SK-N-SH treated with all-trans-retinoic acid at 6 μM for 48 hours (cell line): ENCODE measurements around the gene KHSRP.

Experiments
- ATAC-seq: fragments of 200-7000 bp; cut with Tn5 transposase; 3 replicates; pipeline ENCODE4 v1.9.1; 2020; ENCODE audit warnings: mild to moderate bottlenecking, moderate library complexity
- ARNTL ChIP-seq: fragments of 450-650 bp; formaldehyde crosslinking; IDR thresholded peaks from 2 replicates; pipeline ENCODE4 v1.5.0; 2020; ENCODE audit warnings: low read depth, mild to moderate bottlenecking, moderate library complexity, borderline replicate concordance
- BACH2 ChIP-seq: fragments of 250-450 bp; sonication (Bioruptor Pico); IDR thresholded peaks from 2 replicates; pipeline ENCODE4 v1.9.0; 2021; ENCODE audit warnings: mild to moderate bottlenecking, borderline replicate concordance
- CSDC2 ChIP-seq: fragments of 250-450 bp; sonication (Bioruptor Pico); IDR thresholded peaks from 2 replicates; pipeline ENCODE4 v1.5.0; 2020; ENCODE audit warnings: mild to moderate bottlenecking, moderate library complexity
- CSRNP3 ChIP-seq: fragments of 250-450 bp; sonication (Bioruptor Pico); IDR thresholded peaks from 2 replicates; pipeline ENCODE4 v1.5.1; 2021; ENCODE audit warnings: mild to moderate bottlenecking, moderate library complexity
- ESRRG ChIP-seq: fragments of 250-450 bp; sonication (Bioruptor Pico); IDR thresholded peaks from 2 replicates; pipeline ENCODE4 v1.6.1; 2021; ENCODE audit warnings: mild to moderate bottlenecking
- ISL1 ChIP-seq: fragments of 250-450 bp; sonication (Bioruptor Pico); IDR thresholded peaks from 2 replicates; pipeline ENCODE4 v2.1.2; 2022; ENCODE audit warnings: mild to moderate bottlenecking, moderate library complexity
- PATZ1 ChIP-seq: fragments of 250-450 bp; sonication (Bioruptor Pico); IDR thresholded peaks from 2 replicates; pipeline ENCODE4 v1.8.0; 2020; ENCODE audit warnings: mild to moderate bottlenecking, moderate library complexity, borderline replicate concordance
- POU6F1 ChIP-seq: fragments of 250-450 bp; sonication (Bioruptor Pico); IDR thresholded peaks from 2 replicates; pipeline ENCODE4 v1.8.0; 2021; ENCODE audit warnings: low read depth, mild to moderate bottlenecking, moderate library complexity, borderline replicate concordance
- SNAI2 ChIP-seq: fragments of 250-450 bp; sonication (Bioruptor Pico); IDR thresholded peaks from 2 replicates; pipeline ENCODE4 v1.5.0; 2020; ENCODE audit warnings: mild to moderate bottlenecking, moderate library complexity
- TCF4 ChIP-seq: fragments of 250-450 bp; sonication (Bioruptor Pico); IDR thresholded peaks from 2 replicates; pipeline ENCODE4 v1.8.0; 2021; ENCODE audit warnings: mild to moderate bottlenecking, moderate library complexity, borderline replicate concordance
- TOX ChIP-seq: fragments of 250-450 bp; sonication (Bioruptor Pico); IDR thresholded peaks from 2 replicates; pipeline ENCODE4 v1.8.0; 2021; ENCODE audit warnings: mild to moderate bottlenecking, moderate library complexity, borderline replicate concordance
- ZC3H10 ChIP-seq: fragments of 250-450 bp; sonication (Bioruptor Pico); IDR thresholded peaks from 2 replicates; pipeline ENCODE4 v1.5.1; 2021; ENCODE audit warnings: mild to moderate bottlenecking, moderate library complexity
- ZFP3 ChIP-seq: fragments of 250-450 bp; sonication (Bioruptor Pico); IDR thresholded peaks from 2 replicates; pipeline ENCODE4 v1.5.0; 2020; ENCODE audit warnings: mild to moderate bottlenecking, moderate library complexity
- ZFP30 ChIP-seq: fragments of 450-650 bp; formaldehyde crosslinking; IDR thresholded peaks from 2 replicates; pipeline ENCODE4 v1.5.0; 2022; ENCODE audit warnings: mild to moderate bottlenecking, moderate library complexity
- ZNF565 ChIP-seq: fragments of 450-650 bp; formaldehyde crosslinking; conservative IDR thresholded peaks from 2 replicates; pipeline ENCODE4 v1.5.0; 2020; ENCODE audit warnings: low read depth, mild to moderate bottlenecking, moderate library complexity
- ZNF70 ChIP-seq: fragments of 450-650 bp; formaldehyde crosslinking; IDR thresholded peaks from 2 replicates; pipeline ENCODE4 v1.5.0; 2020; ENCODE audit warnings: mild to moderate bottlenecking, moderate library complexity
- ZNF8 ChIP-seq: fragments of 450-650 bp; formaldehyde crosslinking; IDR thresholded peaks from 2 replicates; pipeline ENCODE4 v1.5.0; 2020; ENCODE audit warnings: mild to moderate bottlenecking, moderate library complexity
- TF ChIP-seq, protein P1 (sequence below): fragments of 250-450 bp; sonication (Bioruptor Pico); IDR thresholded peaks from 2 replicates; pipeline ENCODE4 v1.5.0; 2020; ENCODE audit warnings: mild to moderate bottlenecking, moderate library complexity
- TF ChIP-seq, protein P2 (sequence below): fragments of 250-450 bp; sonication (Bioruptor Pico); IDR thresholded peaks from 2 replicates; pipeline ENCODE4 v1.5.1; 2020; ENCODE audit warnings: low read depth, mild to moderate bottlenecking, moderate library complexity

The KHSRP gene

GRCh38 chr19:6427131-6427530, 2.5 kb upstream of the KHSRP start:
- no peak for ATAC-seq

GRCh38 chr19:6425732-6426620, 1.4 kb upstream of the KHSRP start:
- no peak for ATAC-seq
- no peak for TF ChIP-seq TOX (CRISPR knock-in tag)
- no peak for TF ChIP-seq ESRRG (CRISPR knock-in tag)
- no peak for TF ChIP-seq CSRNP3 (CRISPR knock-in tag)
- TF ChIP-seq ARNTL (CRISPR knock-in tag): no peak
- TF ChIP-seq CSDC2 (CRISPR knock-in tag): peak; percentile 88; the same call in 1 of the 2 replicates
- no peak for TF ChIP-seq SNAI2 (CRISPR knock-in tag)
- TF ChIP-seq ZNF70 (CRISPR knock-in tag): no peak
- TF ChIP-seq ZFP3: 0 out of 2 replicates have a peak, but pooled peaks have one; percentile 53

More at GRCh38 chr19:6427131-6427530, 2.5 kb upstream of the KHSRP start:
- no peak for TF ChIP-seq CSDC2 (CRISPR knock-in tag)
- TF ChIP-seq SNAI2 (CRISPR knock-in tag): no peak
- TF ChIP-seq ZNF8 (CRISPR knock-in tag): no peak

DNA sequence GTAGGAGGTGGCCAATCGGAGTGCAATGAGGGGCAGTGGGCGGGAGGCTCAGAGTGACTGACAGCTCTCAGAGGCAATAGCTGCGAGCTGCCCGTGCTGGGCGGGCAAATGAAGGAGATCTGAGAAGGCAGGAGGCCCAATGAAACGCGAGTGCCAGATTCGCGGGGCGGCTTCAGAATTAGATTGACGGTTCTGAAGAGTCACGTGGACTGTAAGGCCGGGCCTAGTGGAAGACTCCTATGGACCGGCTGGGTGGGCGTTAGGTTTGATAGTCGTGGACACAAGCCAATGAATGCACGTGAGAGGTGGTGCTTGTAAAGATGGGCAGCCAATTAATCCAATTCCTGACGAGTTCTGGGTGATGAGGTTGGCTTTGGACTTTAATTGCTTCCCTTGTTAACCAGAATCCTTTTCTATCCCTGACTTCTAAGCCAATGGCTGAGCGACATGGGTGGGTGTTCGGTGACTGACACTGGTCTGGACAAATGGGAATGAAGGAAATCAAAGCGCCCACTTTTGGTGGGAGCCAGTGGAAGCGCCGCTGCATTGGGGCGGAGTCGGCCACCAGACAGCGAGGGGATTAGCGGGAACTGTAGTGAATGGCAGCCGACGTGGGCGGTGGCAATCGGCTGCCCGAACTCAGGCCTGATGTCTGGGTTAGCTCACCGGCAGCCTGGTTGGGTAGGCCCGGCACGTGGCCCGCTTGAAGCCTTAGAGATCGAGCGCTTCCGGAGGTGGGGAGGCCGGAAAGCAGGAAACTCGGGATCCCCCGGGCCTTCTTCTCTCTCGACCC, 524 bp upstream of the KHSRP start:
- TF ChIP-seq ZFP30 (CRISPR knock-in tag) (0 out of 2 replicates have a peak, but pooled peaks have one; percentile 39), ZNF70 (CRISPR knock-in tag) (no peak), SNAI2 (CRISPR knock-in tag) (peak; percentile 88; the same call in 1 of the 2 replicates), BACH2 (CRISPR knock-in tag) (0 out of 2 replicates have a peak, but pooled peaks have one; percentile 52), ARNTL (CRISPR knock-in tag) (no peak)
- TF ChIP-seq, protein P1, sequence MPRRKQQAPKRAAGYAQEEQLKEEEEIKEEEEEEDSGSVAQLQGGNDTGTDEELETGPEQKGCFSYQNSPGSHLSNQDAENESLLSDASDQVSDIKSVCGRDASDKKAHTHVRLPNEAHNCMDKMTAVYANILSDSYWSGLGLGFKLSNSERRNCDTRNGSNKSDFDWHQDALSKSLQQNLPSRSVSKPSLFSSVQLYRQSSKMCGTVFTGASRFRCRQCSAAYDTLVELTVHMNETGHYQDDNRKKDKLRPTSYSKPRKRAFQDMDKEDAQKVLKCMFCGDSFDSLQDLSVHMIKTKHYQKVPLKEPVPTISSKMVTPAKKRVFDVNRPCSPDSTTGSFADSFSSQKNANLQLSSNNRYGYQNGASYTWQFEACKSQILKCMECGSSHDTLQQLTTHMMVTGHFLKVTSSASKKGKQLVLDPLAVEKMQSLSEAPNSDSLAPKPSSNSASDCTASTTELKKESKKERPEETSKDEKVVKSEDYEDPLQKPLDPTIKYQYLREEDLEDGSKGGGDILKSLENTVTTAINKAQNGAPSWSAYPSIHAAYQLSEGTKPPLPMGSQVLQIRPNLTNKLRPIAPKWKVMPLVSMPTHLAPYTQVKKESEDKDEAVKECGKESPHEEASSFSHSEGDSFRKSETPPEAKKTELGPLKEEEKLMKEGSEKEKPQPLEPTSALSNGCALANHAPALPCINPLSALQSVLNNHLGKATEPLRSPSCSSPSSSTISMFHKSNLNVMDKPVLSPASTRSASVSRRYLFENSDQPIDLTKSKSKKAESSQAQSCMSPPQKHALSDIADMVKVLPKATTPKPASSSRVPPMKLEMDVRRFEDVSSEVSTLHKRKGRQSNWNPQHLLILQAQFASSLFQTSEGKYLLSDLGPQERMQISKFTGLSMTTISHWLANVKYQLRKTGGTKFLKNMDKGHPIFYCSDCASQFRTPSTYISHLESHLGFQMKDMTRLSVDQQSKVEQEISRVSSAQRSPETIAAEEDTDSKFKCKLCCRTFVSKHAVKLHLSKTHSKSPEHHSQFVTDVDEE (CRISPR knock-in tag): peak; percentile 65
- TF ChIP-seq, all 23 proteins: peak for 4
- peak; percentile 94 for ATAC-seq

- peak; percentile 19 for ATAC-seq
- TF ChIP-seq TCF4 (no peak), ISL1 (no peak), CSRNP3 (CRISPR knock-in tag) (no peak), BACH2 (CRISPR knock-in tag) (no peak), CSDC2 (CRISPR knock-in tag) (no peak), ZNF8 (CRISPR knock-in tag) (no peak), ZC3H10 (CRISPR knock-in tag) (no peak), ARNTL (CRISPR knock-in tag) (no peak), TOX (CRISPR knock-in tag) (no peak), SNAI2 (CRISPR knock-in tag) (no peak), PATZ1 (CRISPR knock-in tag) (no peak), ZNF565 (no peak), ZFP30 (CRISPR knock-in tag) (no peak), POU6F1 (no peak), ZNF70 (CRISPR knock-in tag) (no peak)
- TF ChIP-seq, protein P2, sequence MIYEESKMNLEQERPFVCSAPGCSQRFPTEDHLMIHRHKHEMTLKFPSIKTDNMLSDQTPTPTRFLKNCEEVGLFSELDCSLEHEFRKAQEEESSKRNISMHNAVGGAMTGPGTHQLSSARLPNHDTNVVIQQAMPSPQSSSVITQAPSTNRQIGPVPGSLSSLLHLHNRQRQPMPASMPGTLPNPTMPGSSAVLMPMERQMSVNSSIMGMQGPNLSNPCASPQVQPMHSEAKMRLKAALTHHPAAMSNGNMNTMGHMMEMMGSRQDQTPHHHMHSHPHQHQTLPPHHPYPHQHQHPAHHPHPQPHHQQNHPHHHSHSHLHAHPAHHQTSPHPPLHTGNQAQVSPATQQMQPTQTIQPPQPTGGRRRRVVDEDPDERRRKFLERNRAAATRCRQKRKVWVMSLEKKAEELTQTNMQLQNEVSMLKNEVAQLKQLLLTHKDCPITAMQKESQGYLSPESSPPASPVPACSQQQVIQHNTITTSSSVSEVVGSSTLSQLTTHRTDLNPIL (CRISPR knock-in tag): no peak
These were observed 964 bp downstream of the KHSRP start for GRCh38 chr19:6423499-6424194.
